Stimulated activated CD4-positive, alpha-beta T cell treated with anti-CD3 and anti-CD28 coated beads, TNF-alpha, amount 100 ng/mL, for 24 hours (primary cell): ENCODE measurements around the gene PGAP3.

ENCODE experiments used
- DNase-seq, 3 experiments: peaks; one replicate each; pipeline ENCODE4 v3.0.0-alpha.2; 2020; ENCODE audit warnings: low read depth in 3 of 3

The PGAP3 gene

GRCh38 chr17:39696731-39697130 lies 8.9 kb upstream of the PGAP3 start:
- no peak for DNase-seq

DNA sequence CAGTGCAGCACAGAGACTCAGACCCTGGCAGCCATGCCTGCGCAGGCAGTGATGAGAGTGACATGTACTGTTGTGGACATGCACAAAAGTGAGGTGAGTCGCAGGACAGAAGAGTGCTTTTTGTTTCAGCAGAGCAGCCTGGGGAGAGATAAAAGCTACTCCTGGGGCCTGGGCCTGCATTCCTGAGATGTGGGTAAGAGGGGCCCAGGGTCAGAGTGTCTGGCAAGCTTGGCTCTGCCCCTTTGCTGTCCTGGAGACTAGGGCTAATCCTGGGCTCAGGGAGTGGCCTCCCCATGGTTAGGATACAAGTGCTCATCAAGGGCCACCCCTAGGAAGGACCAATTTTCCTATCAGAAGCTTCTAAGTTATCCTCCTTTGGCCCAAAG lies 7.2 kb upstream of the PGAP3 start:
- no peak for DNase-seq

DNA sequence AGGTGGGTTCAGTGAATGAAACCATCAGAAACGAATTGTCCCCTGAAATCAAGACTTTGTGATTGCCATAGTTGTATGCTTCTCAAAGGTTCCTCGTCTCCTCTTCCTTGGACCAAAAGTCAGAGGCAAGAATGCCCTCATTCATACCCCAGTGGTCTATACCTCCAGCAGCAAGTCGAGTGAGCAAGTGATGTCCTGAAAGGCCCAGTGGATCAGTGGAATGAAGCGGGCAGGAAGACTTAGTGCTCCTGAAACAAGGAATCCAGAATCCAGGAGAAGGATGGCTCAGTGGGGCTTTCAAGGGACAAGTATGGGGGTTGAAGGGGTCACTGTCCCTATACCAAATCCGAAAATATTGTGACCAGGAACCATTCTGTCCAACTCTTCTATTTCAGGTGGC lies 6.7 kb upstream of the PGAP3 start:
- DNase-seq: no peak

GRCh38 chr17:39688945-39689344 lies 1.1 kb upstream of the PGAP3 start:
- no peak for DNase-seq

- DNase-seq: no peak
Measured at GRCh38 chr17:39688475-39688835, 598 bp upstream of the PGAP3 start.

- DNase-seq: no peak
Measured at GRCh38 chr17:39687101-39687545, 734 bp downstream of the PGAP3 start.

GRCh38 chr17:39684369-39685192 lies 3.3 kb downstream of the PGAP3 start:
- DNase-seq: no peak

DNA sequence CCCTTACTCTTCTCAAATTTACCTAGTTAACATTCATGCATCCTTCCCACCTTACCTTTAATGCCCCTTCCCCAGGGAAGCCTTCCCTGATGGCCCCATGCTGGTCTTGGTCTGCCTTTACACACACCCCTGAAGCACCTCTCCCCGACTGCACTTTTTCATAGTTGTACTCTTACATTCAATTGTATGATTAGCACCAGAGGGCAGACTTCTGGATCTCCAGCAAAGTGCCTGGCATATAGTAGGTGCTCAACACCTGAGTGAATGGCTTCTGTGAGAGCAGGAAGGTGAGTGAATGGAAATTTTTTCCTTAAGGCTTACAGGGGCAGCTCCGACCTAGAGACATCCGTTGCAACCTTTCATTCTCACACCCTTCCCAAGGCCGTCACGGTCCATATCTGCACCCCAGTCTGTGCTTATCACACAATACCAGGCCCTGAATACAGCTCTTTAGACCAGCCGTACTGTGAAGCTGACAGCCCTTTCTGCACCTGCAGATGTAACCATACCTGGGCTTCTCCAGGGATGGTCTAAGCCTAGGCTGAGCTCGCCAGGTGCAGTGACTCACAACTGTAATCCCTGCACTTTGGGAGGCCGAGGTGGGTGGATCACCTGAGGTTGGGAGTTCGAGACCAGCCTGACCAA lies 4.4 kb downstream of the PGAP3 start:
- no peak for DNase-seq

DNA sequence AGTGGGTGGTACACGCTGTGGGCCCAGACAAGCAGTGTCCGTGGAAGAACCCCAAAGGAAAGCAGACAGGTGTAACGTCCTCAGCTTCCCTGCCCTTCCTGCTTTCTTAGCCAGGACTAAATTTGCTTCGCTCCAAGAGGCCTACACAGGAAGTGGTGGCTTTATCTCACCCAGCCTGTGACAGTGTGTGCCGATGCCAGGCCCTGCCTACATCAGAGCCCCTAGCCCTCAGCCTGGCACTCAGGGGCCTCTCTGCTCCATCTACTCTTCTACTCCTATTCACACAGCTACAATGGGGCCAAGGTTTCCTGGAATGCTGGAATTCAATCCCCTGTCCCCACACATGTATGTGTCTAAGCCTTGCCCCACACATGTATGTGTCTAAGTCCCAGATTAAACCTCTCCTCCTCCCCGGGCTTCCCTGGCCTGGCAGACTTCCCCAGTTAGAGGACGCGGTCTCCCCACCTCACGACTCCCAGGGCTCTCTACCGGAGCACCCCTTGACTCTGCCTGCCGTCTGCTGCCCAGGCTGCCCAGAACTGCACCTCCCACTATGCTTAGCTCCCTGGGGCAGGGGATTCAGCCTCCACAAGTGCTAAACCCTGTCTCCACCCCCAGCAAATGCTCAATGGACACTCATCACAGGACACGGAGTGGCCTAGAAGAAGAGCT lies 8.2 kb downstream of the PGAP3 start:
- no peak for DNase-seq

GRCh38 chr17:39678340-39679116 lies 9.3 kb downstream of the PGAP3 start:
- no peak for DNase-seq

DNA sequence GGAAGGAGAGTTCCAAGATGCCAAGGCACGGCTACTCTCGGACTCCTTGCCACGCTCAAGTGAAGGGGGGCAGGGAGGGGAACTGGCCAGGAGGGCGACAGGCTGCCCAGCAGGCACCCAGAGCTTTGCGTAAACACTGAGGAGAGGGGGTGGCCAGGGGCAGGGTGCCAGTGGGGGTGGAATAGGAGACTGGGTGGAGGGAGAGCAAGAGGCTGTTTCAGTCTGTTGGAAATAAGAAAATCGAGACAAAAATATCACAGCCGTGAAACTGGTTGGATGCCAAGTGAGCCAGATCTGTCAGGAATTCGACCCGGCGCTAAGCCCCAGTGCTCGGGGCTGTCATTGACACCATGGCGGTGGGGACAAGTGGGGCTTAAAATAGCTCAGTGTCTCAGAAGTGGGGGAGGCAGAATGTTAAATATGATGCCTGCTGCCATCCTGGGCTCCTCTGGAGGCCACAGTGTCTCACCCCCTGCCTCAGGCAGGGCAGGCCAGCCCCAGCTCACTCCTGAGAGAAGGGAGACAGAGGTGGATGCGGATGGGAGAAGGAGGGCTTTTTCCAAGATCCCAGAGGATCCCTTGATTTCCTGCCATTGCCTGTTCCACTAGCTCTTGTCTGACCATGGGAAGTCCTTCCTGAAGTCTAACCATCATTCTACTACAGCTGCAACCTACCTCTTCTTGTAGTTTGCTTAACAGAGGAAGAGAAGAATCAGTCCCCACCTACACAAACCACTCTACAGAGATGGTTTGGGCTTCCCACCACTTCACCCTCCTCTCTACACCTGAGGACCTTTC lies 10.1 kb downstream of the PGAP3 start:
- DNase-seq: no peak

- no peak for DNase-seq
Measured at GRCh38 chr17:39677072-39677471, 10.8 kb downstream of the PGAP3 start.

DNA sequence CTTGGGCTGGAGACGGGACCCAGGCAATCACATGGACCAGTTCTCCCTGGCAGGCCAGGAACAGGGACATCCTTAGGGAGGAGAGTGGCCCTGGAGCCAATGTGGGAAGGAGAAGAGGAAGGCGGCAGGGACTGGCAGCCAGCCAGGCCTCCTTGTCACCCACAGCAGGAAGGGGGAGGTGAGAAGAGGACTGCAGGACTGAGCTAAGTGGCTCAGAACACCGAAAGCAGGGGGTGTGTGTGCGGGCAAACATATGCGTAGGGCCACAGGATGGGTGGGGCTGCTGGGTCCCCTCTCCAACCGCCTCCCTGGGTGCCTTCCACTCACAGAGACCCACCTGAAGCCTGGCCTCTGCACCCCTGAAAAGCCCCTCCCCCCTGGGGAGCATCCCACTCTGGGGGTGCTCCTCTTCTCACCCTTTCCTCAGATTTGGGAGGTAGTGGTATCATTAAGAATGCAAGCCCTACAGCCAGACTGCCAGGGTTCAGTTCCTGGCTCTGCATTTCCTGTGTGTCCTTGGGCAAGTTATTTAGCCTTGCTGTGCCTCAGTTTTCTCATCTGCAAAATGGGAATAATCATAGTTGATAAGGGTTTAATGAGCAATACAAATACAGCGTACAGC lies 11.5 kb downstream of the PGAP3 start:
- DNase-seq: peak in 1 of 3 experiments; percentile 36

- DNase-seq: no peak
Measured at GRCh38 chr17:39675390-39676082, 12.3 kb downstream of the PGAP3 start.

DNA sequence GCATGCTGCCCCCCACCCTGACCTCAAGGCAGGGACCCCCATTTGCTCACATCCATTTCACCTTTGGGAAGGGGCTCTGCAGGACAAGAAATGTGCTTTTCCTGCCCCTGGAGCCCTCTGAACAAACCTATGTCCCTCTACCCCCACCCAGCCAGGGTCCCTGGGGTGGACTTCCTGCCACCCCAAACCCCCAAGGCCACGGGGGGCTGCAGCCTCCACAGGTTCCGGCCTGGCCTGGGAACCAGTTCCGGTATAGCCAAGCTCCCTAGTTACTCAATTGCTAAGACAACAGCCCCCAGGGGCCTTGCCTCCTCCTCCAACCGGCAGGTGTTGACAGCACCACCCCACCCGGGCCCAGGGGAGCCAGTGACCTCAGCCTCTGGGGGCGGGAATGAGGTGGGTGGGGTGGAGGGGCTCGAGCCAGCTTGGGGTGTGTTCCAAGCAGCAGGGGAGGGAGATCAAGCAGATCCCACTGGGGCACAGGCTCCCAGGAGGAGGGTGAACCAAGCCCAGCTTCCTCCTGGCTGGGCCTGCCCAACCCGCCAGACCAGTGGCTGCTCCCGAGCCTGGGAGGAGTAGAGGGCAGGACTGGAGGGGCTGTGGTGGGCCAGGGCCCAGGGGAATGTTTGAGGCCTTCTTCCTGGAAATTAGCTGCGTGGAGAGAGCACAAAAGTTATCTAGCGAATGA lies 13.0 kb downstream of the PGAP3 start:
- DNase-seq: no peak

DNA sequence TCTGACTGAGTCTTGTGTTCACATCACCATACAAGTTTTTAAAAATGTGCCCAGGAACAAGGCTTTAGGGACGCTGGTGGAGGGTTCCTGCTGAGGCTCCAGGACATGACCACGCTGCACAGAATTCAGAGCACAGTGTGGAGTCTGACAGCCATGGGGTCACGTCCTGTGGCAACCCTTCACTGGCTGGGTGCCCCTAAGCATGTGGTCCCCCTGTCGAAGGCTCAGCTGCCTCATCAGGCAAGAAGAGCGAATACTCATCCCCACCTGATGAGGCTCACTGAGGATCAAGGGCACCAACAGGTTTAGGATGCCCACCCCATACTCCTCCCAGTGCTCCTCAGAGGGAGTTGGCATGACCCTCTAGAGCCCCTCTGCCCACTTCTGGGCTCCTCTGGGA lies 13.7 kb downstream of the PGAP3 start:
- DNase-seq: no peak

DNA sequence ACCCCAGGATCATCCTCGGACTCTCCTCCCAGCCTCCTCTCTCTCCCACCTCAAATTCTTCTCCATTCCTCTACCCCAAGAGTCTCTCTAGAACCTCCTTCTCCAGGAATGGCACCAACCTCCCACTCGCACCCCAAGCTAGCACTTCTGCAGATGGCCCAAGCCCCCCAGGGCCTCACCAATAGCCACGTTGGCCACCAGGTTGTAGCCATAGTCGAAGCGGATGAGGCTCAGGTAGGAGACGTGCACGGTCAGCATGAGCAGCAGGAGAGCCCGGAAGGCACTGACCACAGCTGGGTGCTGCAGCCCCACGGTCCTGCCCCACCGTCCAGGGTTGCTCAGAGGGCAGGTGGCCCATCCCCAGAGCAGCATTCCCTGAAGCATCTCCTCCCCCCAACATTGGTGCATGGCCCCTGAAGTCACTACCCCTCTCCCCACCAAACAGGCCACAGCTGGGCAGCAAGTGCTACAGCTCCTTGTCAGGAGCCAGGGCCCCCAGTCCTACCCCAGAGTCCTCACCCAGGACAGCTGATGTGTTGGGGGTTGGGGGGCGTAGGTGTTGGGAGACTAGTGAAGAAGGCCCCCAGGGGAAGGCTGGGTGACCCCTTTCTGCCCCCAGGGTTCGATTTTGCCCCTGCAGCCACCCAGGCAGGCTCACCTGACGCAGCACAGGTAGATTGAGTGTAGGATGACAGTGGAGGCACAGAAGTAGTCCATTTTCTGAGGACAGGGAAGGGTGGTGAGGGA lies 14.3 kb downstream of the PGAP3 start:
- no peak for DNase-seq

DNA sequence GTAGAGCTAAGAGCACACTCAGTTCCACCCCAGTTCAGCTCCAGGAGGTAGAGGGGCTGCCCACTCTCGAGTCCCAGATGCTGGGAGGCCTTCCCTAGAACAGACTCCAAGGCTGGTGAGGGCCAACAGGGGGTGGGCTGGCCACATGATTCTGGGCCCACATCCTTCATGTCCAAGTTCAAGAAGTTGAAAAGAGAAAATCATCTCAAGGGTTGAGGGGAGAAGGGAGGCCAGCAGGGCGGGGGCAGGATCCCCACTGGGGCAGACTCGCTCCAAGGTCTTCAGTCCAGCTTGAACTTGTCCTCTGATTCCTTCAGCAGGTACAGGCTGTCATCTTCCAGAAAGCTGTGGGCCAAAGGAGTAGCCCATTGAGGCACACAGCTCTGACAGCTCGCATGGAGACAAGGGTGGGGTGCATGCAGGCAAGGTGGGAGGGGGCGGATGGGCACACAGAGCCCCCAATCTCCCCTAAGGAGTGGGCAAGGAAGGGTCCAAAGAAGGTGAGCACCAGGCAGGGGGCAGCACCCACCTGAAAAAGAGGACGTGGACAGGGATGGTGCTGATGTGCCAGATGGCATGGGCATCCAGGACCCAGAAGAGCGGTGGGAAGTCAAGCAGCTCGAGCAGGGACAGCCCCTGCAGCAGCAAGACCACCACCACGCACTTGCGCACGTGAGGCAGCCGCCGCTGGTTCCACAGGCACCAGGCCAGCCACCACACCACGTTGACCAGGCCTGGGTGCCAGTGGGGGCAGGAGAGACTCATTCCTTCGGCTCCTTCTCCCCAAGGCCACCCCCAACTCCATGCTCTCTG lies 15.1 kb downstream of the PGAP3 start:
- no peak for DNase-seq
